ENCODE measurements around the gene TAS2R42.
A peak's percentile ranks its signal among the peaks of the same experiment; 100 is the strongest.

Gene TAS2R42

GRCh38 chr12:11186837-11187236 lies at the start of gene TAS2R42:
TSS of gene TAS2R42 (minus strand) at chr12:11186937. CDS start at chr12:11186937, 0 bp downstream.
- H3K27ac ChIP-seq = no peak within 1 kb of the TSS
- no peak for DNase-seq (ENCODE audit: low read depth, low spot score)

- H3K27ac ChIP-seq = no peak overlapping the region
- DNase-seq (ENCODE audit: low read depth, low spot score) = no peak
These were observed 46.8 kb upstream of the TAS2R42 start for GRCh38 chr12:11233532-11233931.

DNA sequence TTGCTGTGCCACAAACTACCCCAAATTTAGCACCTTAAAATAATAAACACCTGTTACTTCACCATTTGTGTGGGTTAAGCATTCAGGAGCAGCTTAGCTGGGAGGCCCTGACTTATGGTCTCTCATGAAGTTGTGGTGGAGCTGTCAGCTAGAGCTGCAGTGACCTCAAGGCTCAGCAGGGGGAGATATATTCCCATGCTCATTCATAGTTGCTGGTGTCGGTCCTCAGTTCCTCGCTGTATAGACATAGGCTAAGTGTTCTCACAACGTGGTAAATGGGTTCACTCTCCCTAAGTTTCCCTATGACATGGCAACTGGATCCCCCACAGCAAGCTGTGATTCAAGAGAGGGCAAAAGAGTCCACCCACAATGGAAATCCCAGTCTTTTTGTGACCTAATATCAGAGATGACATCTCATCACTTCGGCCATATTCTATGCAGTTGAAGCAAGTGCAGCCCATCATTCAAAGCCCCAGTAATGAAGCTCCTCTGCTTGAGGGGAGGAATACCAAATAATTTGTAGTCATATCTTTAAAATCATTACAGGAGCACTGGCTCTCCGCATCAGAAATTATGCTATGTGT lies 41.7 kb upstream of the TAS2R42 start:
- DNase-seq (ENCODE audit: low read depth, low spot score) = peak; percentile 12
- H3K27ac ChIP-seq = no peak overlapping the region

- H3K27ac ChIP-seq = no peak overlapping the region
- no peak for DNase-seq (ENCODE audit: low read depth, low spot score)
These were observed 40.6 kb upstream of the TAS2R42 start for GRCh38 chr12:11227373-11227772.

- no peak overlapping the region for H3K27ac ChIP-seq
- no peak for DNase-seq (ENCODE audit: low read depth, low spot score)
These were observed 22.4 kb upstream of the TAS2R42 start for GRCh38 chr12:11209113-11209512.

- no peak for DNase-seq (ENCODE audit: low read depth, low spot score)
- no peak overlapping the region for H3K27ac ChIP-seq
These were observed 17.4 kb upstream of the TAS2R42 start for GRCh38 chr12:11204173-11204572.

GRCh38 chr12:11202811-11203210 lies 16.1 kb upstream of the TAS2R42 start:
- H3K27ac ChIP-seq = no peak overlapping the region
- no peak for DNase-seq (ENCODE audit: low read depth, low spot score)

DNA sequence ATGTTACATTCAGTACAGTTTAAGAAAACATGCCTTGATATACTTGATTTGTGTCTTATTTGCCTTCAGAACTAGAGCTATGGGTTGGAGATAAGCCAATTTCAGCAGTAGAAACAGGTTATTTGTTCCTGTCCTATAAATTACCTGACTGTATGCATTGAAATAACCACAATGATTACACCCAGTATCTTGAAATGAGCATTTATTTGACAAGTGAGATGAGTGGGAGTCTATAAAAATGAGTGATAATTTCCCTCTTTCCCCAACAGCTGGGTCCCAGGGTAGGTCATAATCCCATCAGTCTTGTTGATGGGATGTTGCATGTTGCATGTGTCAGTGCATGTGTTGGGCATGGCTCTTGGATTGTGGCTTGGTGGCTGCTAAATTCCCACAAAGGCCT lies 3.7 kb downstream of the TAS2R42 start:
- DNase-seq (ENCODE audit: low read depth, low spot score) = peak; percentile 5
- H3K27ac ChIP-seq = no peak overlapping the region

DNA sequence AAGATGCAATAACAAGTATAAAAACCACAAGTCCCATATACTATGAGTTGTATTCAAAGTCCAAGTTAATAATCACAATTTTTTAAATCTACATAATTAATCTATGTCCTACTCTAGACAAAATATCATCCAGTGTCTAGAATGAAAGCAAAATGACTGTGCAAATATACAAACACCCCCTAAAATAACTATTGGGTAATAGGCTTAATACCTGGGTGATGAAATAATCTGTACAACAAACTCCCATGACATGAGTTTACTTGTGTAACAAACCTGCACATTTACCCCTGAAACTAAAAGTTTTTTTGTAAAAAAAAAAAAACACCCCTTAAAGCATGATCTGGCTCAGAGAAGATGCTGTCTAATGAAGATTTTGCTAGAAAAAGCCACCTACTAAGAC lies 4.2 kb downstream of the TAS2R42 start:
- no peak overlapping the region for H3K27ac ChIP-seq
- DNase-seq (ENCODE audit: low read depth, low spot score) = no peak

DNA sequence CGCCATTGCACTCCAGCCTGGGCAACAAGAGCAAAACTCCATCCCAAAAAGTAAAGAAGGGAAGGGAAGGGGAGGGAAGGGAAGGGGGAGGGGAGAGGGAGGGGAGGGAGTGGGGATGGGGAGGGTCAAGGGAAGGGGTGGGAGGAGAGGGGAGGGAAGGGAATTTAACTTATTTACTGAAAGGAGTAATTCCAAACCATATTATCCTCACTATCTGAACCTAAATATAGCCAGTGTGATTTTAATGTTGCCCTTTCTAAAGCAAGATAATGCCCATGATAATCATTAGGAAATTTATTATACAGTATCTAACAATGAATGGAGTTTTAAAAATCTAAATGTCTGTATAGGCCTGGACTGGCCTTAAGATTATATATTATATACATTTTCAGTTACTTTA lies 8.5 kb downstream of the TAS2R42 start:
- no peak overlapping the region for H3K27ac ChIP-seq
- DNase-seq (ENCODE audit: low read depth, low spot score) = no peak

GRCh38 chr12:11174022-11174421 lies 12.7 kb downstream of the TAS2R42 start:
- H3K27ac ChIP-seq = no peak overlapping the region
- no peak for DNase-seq (ENCODE audit: low read depth, low spot score)

DNA sequence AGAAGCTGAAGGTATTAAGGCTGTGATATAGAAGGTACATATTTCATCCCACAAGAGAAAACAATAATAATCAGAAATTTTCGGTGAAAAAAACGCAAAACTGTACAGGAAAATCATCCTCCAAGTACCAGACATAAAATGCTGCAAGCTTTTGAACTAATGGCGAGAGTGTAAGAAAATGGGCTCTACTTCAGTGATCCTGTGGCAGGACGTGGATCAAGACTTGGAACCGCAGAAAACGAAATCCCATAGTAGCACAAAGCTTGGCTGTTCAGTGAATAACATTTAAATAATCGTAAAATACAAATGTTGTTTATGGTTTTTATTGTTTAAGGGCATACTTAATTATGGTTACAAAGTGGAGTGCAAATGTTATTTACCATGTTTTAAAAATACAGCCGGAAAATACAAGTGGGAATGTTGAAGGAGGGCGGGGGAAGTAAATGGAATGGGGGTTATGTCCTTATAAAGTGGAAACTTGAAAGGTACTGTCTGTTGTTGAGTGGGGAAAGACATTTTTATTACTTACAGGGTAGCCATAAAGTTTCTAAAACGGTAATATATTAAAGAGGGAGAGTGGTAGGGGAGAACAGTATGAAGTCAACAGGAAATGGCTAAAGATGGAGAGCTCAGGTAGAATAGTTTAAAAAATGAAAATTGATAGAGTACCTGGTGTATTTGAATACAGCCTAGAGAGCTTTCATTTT lies 14.6 kb downstream of the TAS2R42 start:
- DNase-seq (ENCODE audit: low read depth, low spot score) = no peak
- peak overlapping the region; percentile 96 for H3K27ac ChIP-seq

- H3K27ac ChIP-seq = peak within 1 kb of the TSS; percentile 96
- DNase-seq (ENCODE audit: low read depth, low spot score) = peak; percentile 80
These were observed 15.4 kb downstream of the TAS2R42 start, which contains the start of gene SMIM10L1 for GRCh38 chr12:11171145-11171968. TSS of gene SMIM10L1 (plus strand) at chr12:11171194. CDS start at chr12:11171357, 163 bp downstream.

GRCh38 chr12:11170810-11171144 lies 16.0 kb downstream of the TAS2R42 start:
- DNase-seq (ENCODE audit: low read depth, low spot score) = no peak
- H3K27ac ChIP-seq = peak overlapping the region; percentile 96

- no peak for DNase-seq (ENCODE audit: low read depth, low spot score)
- H3K27ac ChIP-seq = no peak overlapping the region
These were observed 20.4 kb downstream of the TAS2R42 start for GRCh38 chr12:11166300-11166699.

DNA sequence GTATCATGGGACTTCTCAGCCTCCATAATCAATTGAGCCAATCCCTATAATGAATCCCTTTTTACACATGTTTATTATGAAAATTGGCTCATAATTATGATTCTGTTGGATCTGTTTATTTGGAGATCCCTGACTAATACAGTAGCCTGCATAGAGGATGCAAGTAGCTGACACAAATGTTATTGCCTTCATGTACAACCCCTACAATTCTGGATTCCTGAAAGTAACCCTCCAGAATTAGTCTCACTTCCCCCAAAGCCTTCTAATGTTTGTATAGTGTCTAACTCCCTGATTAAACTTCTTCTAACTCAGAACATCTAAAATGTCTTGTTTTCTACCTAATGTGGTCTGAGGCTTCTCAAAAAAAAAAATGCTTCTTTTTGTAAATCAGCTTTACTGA lies 22.4 kb downstream of the TAS2R42 start:
- DNase-seq (ENCODE audit: low read depth, low spot score) = no peak
- H3K27ac ChIP-seq = no peak overlapping the region

GRCh38 chr12:11162502-11162901 lies 24.2 kb downstream of the TAS2R42 start:
- no peak overlapping the region for H3K27ac ChIP-seq
- DNase-seq (ENCODE audit: low read depth, low spot score) = no peak

DNA sequence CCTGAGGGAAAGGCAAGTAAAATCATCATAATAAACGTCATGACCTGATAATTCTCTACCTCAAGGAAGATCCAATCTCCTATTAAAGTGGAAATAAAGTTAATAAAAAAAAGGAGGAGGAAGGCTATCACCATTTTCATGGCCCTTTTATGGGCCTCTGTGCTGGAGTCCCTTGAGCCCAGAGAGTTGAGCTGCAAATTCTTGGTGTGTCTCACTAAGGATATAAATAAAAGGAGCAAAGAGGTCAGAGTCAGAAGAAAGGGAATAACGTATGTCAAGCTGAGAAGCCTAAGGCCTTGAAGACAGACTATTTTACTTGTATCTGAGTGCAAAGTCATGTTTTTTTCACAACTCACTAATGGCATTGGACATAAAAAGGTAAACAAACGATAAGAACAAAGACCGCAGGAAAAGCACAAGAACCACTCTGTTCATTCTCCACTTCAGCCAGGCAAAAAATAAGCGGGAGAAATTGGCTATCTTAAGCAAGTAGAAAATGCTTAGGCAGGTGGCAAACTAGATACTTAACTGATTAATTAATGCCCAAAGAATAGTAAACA lies 27.8 kb downstream of the TAS2R42 start:
- no peak overlapping the region for H3K27ac ChIP-seq
- no peak for DNase-seq (ENCODE audit: low read depth, low spot score)

DNA sequence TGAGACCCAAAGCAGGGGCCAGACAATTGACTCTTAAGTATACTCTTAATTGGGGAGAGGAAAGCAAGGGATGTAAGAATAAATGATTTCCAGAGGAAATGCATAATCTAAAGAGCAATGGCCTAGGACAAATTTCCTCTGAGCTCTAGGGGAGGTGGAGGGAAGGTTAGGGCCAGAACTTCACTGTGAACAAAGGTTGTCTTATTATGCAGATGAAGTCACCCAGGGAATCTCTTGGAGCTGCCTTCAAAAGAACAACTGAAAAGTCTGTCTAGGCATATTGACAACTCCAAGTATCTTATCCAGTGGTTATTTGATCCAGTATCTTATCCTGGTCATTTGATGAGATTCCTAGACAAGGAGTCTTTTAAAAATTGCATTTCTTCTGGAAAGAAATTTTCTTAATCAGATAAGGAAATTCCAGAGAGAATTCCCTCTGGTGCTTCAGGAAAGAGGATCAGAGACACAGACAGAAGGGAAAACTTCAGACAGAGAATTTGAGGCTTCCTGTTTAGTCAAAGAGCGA lies 32.3 kb downstream of the TAS2R42 start:
- no peak overlapping the region for H3K27ac ChIP-seq
- DNase-seq (ENCODE audit: low read depth, low spot score) = no peak

- no peak overlapping the region for H3K27ac ChIP-seq
- DNase-seq (ENCODE audit: low read depth, low spot score) = no peak
These were observed 34.0 kb downstream of the TAS2R42 start for GRCh38 chr12:11152725-11153124.

- H3K27ac ChIP-seq = no peak overlapping the region
- DNase-seq (ENCODE audit: low read depth, low spot score) = no peak
These were observed 35.9 kb downstream of the TAS2R42 start for GRCh38 chr12:11150832-11151231.

Data from epithelial cell of prostate (primary cell).